Activated T-cell treated with anti-CD3 and anti-CD28 coated beads, Interleukin-2, amount 50 U/mL, for 24 hours (primary cell): Measurements from ENCODE around the gene FGF1.

Experiments
- DNase-seq: peaks from one replicate; pipeline ENCODE4 v3.0.0-alpha.2; 2020
- H3K27ac Mint-ChIP-seq: 2 replicates; pipeline ENCODE4 v1.8.0; 2020; ENCODE audit warnings: mild to moderate bottlenecking, mixed read lengths
- H3K27me3 Mint-ChIP-seq: 2 replicates; pipeline ENCODE4 v1.8.0; 2020; ENCODE audit warnings: mixed read lengths
- H3K36me3 Mint-ChIP-seq: 2 replicates; pipeline ENCODE4 v1.8.0; 2020; ENCODE audit warnings: low read depth, mixed read lengths
- H3K4me1 Mint-ChIP-seq: 2 replicates; pipeline ENCODE4 v1.8.0; 2020; ENCODE audit warnings: low read depth, mixed read lengths
- H3K4me3 Mint-ChIP-seq: 2 replicates; pipeline ENCODE4 v1.8.0; 2020; ENCODE audit warnings: mild to moderate bottlenecking, moderate library complexity, mixed read lengths
- H3K9me3 Mint-ChIP-seq: 2 replicates; pipeline ENCODE4 v1.8.0; 2020; ENCODE audit warnings: mixed read lengths

FGF1 gene

DNA sequence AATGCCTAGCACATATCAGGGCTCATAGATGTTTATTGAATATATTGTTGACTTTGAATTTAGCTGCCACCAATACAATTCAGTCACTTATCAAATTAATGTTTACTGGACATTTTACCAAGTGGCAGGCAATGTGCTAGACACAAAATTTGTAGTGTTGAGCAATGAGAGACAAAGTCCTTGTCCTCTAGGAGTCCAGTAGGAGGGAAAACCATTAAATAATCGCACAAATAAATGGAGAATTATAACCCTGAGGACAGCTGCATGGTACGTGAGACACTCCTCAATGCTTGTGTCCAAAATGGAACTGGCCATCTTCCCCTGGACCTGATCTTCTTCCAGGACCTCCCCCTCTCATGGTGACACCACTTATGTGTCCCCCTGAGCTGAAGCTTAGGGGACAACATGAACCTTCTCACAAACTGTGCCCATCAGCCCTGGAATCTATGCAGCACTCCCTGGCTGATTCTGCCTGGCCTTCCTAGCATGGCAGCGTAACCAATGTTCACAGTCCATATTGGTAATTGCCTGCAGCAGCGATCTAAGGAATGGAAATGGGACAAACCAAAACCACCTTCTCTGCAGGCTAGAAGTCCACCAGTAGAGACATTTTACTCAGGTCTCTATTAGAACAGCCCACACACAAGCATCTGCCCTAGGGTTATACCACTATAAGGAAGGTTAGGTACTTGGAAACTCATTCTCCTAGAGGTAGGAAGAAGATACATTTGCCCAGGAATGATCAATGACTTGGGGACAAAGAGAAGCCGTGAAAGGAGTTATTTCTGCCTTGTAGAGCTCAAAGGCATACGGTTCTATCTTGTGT is 75.5 kb downstream of the FGF1 start:
- H3K36me3 Mint-ChIP-seq: no peaks in the 10 kb centered on the region
- peaks cover 2% of the 10 kb centered on the region for H3K4me1 Mint-ChIP-seq
- H3K4me3 Mint-ChIP-seq: no peak overlapping the region
- H3K27me3 Mint-ChIP-seq: peaks cover 20% of the 10 kb centered on the region
- no peaks in the 10 kb centered on the region for H3K9me3 Mint-ChIP-seq
- no peak overlapping the region for H3K27ac Mint-ChIP-seq
- no peak for DNase-seq

GRCh38 chr5:142609142-142609541 is 76.7 kb downstream of the FGF1 start:
- H3K4me1 Mint-ChIP-seq: peaks cover 2% of the 10 kb centered on the region
- H3K36me3 Mint-ChIP-seq: no peaks in the 10 kb centered on the region
- H3K4me3 Mint-ChIP-seq: no peak overlapping the region
- H3K9me3 Mint-ChIP-seq: no peaks in the 10 kb centered on the region
- no peak for DNase-seq
- no peak overlapping the region for H3K27ac Mint-ChIP-seq
- peaks cover 22% of the 10 kb centered on the region for H3K27me3 Mint-ChIP-seq

DNA sequence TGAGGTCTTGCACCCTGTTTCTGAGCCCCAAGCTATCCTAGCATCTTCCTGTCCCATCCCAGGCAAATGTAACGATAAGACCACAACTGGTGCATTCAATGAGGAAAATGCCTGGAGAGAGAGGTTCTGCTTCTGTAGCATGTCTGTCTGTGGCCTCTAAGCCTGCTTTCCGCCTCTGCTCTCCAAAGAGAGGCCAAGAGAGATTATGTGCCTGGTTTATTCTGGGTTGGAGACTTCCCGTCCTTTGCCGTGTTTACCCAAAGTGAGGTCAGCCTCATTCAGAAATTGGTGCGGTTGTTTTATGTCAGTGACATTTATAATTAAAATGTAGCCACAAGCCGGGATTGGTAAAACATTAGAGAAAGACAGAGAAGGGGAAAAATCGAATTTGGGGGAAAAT is 77.8 kb downstream of the FGF1 start:
- Mint-ChIP-seq H3K36me3 (no peaks in the 10 kb centered on the region), H3K4me3 (no peak overlapping the region), H3K27me3 (peaks cover 28% of the 10 kb centered on the region), H3K27ac (no peak overlapping the region), H3K4me1 (peaks cover 2% of the 10 kb centered on the region), H3K9me3 (no peaks in the 10 kb centered on the region)
- DNase-seq: no peak

GRCh38 chr5:142605611-142606010 is 80.3 kb downstream of the FGF1 start:
- H3K27me3 Mint-ChIP-seq: peaks cover 21% of the 10 kb centered on the region
- H3K4me3 Mint-ChIP-seq: no peak overlapping the region

GRCh38 chr5:142602720-142603245 is 83.1 kb downstream of the FGF1 start:
- no peaks in the 10 kb centered on the region for H3K9me3 Mint-ChIP-seq

More at GRCh38 chr5:142605611-142606010, 80.3 kb downstream of the FGF1 start:
- no peaks in the 10 kb centered on the region for H3K9me3 Mint-ChIP-seq
- H3K4me1 Mint-ChIP-seq: no peaks in the 10 kb centered on the region
- no peak overlapping the region for H3K27ac Mint-ChIP-seq
- DNase-seq: no peak
- no peaks in the 10 kb centered on the region for H3K36me3 Mint-ChIP-seq

GRCh38 chr5:142601432-142601831 is 84.5 kb downstream of the FGF1 start:
- peaks cover 13% of the 10 kb centered on the region for H3K4me1 Mint-ChIP-seq
- peaks cover 25% of the 10 kb centered on the region for H3K27me3 Mint-ChIP-seq
- H3K36me3 Mint-ChIP-seq: no peaks in the 10 kb centered on the region
- H3K27ac Mint-ChIP-seq: no peak overlapping the region
- no peaks in the 10 kb centered on the region for H3K9me3 Mint-ChIP-seq
- no peak for DNase-seq
- H3K4me3 Mint-ChIP-seq: no peak overlapping the region

More at GRCh38 chr5:142602720-142603245, 83.1 kb downstream of the FGF1 start:
- Mint-ChIP-seq H3K4me3 (no peak overlapping the region), H3K4me1 (peaks cover 7% of the 10 kb centered on the region), H3K36me3 (no peaks in the 10 kb centered on the region), H3K27me3 (peaks cover 25% of the 10 kb centered on the region), H3K27ac (no peak overlapping the region)
- DNase-seq: no peak

DNA sequence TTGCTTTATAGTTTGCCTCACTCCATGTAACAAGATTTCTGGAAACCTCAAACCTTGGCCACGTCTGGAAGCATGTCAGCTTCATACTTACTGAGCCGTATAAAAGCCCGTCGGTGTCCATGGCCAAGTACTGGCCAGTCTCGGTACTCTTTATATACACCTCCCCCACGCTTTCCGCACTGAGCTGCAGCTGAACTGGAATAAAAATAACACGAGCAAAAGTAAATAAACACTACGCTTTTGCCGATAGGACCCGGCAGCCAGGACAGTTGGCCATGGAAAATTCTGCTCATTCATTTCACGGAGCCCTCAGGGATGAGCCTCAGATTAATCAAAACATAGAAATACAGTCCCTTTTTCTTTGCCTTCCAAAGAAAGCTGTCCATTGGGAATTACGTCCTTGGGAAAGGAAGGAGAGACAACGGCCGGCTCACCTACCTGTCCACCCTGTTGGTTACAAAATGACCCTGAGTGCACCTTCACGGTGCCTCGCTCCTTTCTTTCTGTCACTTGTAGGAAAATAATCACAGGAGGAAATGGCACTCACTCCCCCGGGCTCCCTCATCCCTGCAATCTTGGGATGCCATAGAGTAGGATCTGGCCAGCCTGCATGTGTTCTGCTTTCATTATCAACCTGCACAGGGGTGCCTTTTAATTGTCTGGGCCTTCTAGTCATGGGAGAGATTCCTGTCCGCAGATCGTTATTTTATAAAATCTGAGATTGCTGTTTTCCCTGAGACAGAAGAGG is 85.1 kb downstream of the FGF1 start:
- Mint-ChIP-seq H3K4me3 (no peak overlapping the region), H3K27ac (no peak overlapping the region), H3K27me3 (peaks cover 25% of the 10 kb centered on the region), H3K36me3 (no peaks in the 10 kb centered on the region), H3K9me3 (no peaks in the 10 kb centered on the region), H3K4me1 (peaks cover 13% of the 10 kb centered on the region)
- no peak for DNase-seq

- H3K27ac Mint-ChIP-seq: no peak overlapping the region
- peaks cover 30% of the 10 kb centered on the region for H3K27me3 Mint-ChIP-seq
- no peaks in the 10 kb centered on the region for H3K9me3 Mint-ChIP-seq
- no peaks in the 10 kb centered on the region for H3K36me3 Mint-ChIP-seq
- no peak for DNase-seq
- H3K4me3 Mint-ChIP-seq: no peak overlapping the region
- peaks cover 13% of the 10 kb centered on the region for H3K4me1 Mint-ChIP-seq
Observed at GRCh38 chr5:142600092-142600491, 85.8 kb downstream of the FGF1 start.

DNA sequence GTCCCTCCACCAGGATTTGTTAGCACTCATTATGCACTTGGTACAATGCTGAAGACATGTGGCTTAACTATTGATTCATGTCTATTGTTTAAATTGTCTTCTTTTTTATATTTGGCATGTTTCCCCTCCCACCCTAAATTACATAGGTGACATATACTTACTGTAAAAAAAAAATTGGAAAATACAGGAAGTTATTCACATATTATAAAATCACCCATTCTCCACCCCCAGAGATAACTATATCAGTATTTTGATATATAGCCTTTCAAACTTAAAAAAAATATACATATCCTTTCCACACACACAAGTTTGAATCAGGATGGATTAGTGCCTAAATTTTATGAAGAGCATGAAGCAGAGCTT is 87.6 kb downstream of the FGF1 start:
- peaks cover 22% of the 10 kb centered on the region for H3K27me3 Mint-ChIP-seq
- H3K9me3 Mint-ChIP-seq: no peaks in the 10 kb centered on the region
- H3K4me3 Mint-ChIP-seq: no peak overlapping the region
- H3K4me1 Mint-ChIP-seq: peaks cover 13% of the 10 kb centered on the region
- no peak for DNase-seq
- no peaks in the 10 kb centered on the region for H3K36me3 Mint-ChIP-seq
- no peak overlapping the region for H3K27ac Mint-ChIP-seq

GRCh38 chr5:142597546-142598337 is 88.1 kb downstream of the FGF1 start:
- DNase-seq: no peak
- Mint-ChIP-seq H3K4me1 (peaks cover 13% of the 10 kb centered on the region), H3K4me3 (no peak overlapping the region), H3K9me3 (no peaks in the 10 kb centered on the region), H3K36me3 (no peaks in the 10 kb centered on the region), H3K27me3 (peaks cover 22% of the 10 kb centered on the region), H3K27ac (peak overlapping the region; percentile 53)

GRCh38 chr5:142597025-142597424 is 88.9 kb downstream of the FGF1 start:
- Mint-ChIP-seq H3K9me3 (no peaks in the 10 kb centered on the region), H3K4me1 (peaks cover 13% of the 10 kb centered on the region), H3K4me3 (no peak overlapping the region), H3K27me3 (peaks cover 22% of the 10 kb centered on the region), H3K27ac (no peak overlapping the region), H3K36me3 (no peaks in the 10 kb centered on the region)
- DNase-seq: no peak

GRCh38 chr5:142592365-142592764 is 93.5 kb downstream of the FGF1 start:
- peaks cover 2% of the 10 kb centered on the region for H3K4me1 Mint-ChIP-seq
- no peaks in the 10 kb centered on the region for H3K9me3 Mint-ChIP-seq
- DNase-seq: no peak
- H3K27me3 Mint-ChIP-seq: peaks cover 8% of the 10 kb centered on the region
- no peak overlapping the region for H3K4me3 Mint-ChIP-seq
- H3K36me3 Mint-ChIP-seq: no peaks in the 10 kb centered on the region
- H3K27ac Mint-ChIP-seq: no peak overlapping the region

- H3K4me3 Mint-ChIP-seq: no peak overlapping the region
- H3K4me1 Mint-ChIP-seq: no peaks in the 10 kb centered on the region
- no peak for DNase-seq
- no peaks in the 10 kb centered on the region for H3K9me3 Mint-ChIP-seq
- no peaks in the 10 kb centered on the region for H3K36me3 Mint-ChIP-seq
- no peak overlapping the region for H3K27ac Mint-ChIP-seq
- peaks cover 6% of the 10 kb centered on the region for H3K27me3 Mint-ChIP-seq
Observed at GRCh38 chr5:142590451-142591231, 95.2 kb downstream of the FGF1 start.

DNA sequence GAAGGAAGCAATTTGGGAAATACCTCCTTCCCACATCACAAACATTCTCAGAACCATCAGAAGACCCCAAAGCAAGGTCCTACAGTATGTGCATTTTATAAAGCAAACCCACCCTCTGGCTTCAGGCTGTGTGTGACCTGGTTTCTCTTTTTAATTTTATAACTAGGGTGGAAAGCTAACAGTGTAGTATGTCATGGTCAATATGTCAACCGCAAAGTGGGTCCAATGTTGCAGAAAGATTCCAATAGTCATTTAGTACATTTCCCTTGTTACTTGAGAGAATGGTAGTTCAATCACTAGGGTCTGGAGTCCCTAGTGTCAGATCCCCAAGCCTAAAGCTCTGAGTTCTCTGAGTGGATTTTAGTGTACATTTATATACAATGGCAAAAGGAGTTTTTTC is 96.2 kb downstream of the FGF1 start:
- Mint-ChIP-seq H3K4me3 (no peak overlapping the region), H3K4me1 (peaks cover 4% of the 10 kb centered on the region), H3K36me3 (no peaks in the 10 kb centered on the region), H3K27me3 (peaks cover 3% of the 10 kb centered on the region), H3K9me3 (no peaks in the 10 kb centered on the region), H3K27ac (no peak overlapping the region)
- no peak for DNase-seq
